ENCODE data around the gene LRBA. TPM values are rescaled to one million over a fixed set of nuclear protein-coding genes. Genes with fewer than 3 reads are reported as not detected.

Gene LRBA
- polyA plus RNA-seq, 1 of the 3 experiments (the other 2 are of a cell fraction), result 11.4 TPM

DNA sequence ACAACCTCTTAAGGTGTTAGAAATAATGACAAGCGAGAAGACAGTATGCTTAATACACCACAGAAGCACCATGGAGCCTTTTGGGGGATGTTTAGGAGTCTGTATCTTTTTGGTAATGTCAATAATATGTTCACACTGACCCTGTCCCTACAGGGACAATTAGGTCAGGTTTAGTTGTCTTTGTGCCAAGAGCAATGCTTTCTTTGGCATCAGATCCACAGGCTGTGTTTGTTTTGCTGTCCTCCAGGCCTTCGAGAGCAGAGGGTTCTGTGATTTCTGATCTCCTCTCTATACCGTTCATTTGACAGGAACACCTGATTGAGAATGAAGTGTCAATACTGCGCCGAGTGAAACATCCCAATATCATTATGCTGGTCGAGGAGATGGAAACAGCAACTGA lies 783.1 kb downstream of the LRBA start:
- no peaks in the 10 kb centered on the region; the same call in 1 of the 2 replicates for H3K79me2 ChIP-seq (ENCODE audit: insufficient read depth)
- peaks cover 44% of the 10 kb centered on the region for H3F3A ChIP-seq (replicated peaks; ENCODE audit: insufficient read depth)
- DNase-seq, result no peak
- WGBS (ENCODE audit: low lambda C conversion rate), result 74% methylated on average over 6 of the region's 6 CpGs
- ChIA-PET CTCF (interaction anchor here (0.6 to 2.9 kb wide), 4 partner anchors 8 to 221 kb away, joined by 3 to 17 read pairs (median 4); no protein-coding TSS in a partner anchor), POLR2A (no interaction called here)
- H3K36me3 ChIP-seq (replicated peaks in 1 of 2; ENCODE audit: control insufficient read depth in 1 of 2, insufficient read depth in 2 of 2, low read length in 1 of 2), result peaks cover 28 to 37% of the 10 kb centered on the region in 2 experiments
- no peaks in the 10 kb centered on the region for H3K9me3 ChIP-seq
- no peak overlapping the region for H2AFZ ChIP-seq (ENCODE audit: low read depth)
- no peak overlapping the region for H3K9ac ChIP-seq
- H3K27ac ChIP-seq (ENCODE audit: low read depth in 2 of 2, low read length in 1 of 2), result peak overlapping the region; percentile 47 to 82; a peak in 3 of 4 replicates
- H3K9me2 ChIP-seq, result no peaks in the 10 kb centered on the region
- no peaks in the 10 kb centered on the region for H4K20me1 ChIP-seq (ENCODE audit: insufficient read depth)
- H3K4me3 ChIP-seq (ENCODE audit: low read depth in 2 of 2, low read length in 1 of 2), result no peak overlapping the region
- peaks cover 24 to 53% of the 10 kb centered on the region in 2 experiments for H3K4me1 ChIP-seq (ENCODE audit: control insufficient read depth in 1 of 2, insufficient read depth in 2 of 2, low read depth in 1 of 2, low read length in 1 of 2)
- TF ChIP-seq TAF1 (IDR thresholded peaks at IDR 0.05; ENCODE audit: borderline replicate concordance, low read depth, low read length), result no peak
- TF ChIP-seq GATA2 (CRISPR knock-in tag; IDR thresholded peaks at IDR 0.05), result no peak
- TF ChIP-seq ELF1 (IDR thresholded peaks at IDR 0.05), result no peak
- TF ChIP-seq SIN3A (IDR thresholded peaks at IDR 0.05; ENCODE audit: borderline replicate concordance, low read depth, low read length), result no peak
- no peak for TF ChIP-seq MXI1 (IDR thresholded peaks at IDR 0.05; ENCODE audit: low read depth, low read length)
- no peak for TF ChIP-seq YY1 (IDR thresholded peaks at IDR 0.05; ENCODE audit: low read depth)
- no peak for TF ChIP-seq EP300 (IDR thresholded peaks at IDR 0.05; ENCODE audit: borderline replicate concordance in 1 of 2, low read depth in 1 of 2, low read length in 1 of 2)
- TF ChIP-seq FOSL2 (IDR thresholded peaks at IDR 0.05; ENCODE audit: borderline replicate concordance, low read depth), result no peak
- TF ChIP-seq EZH2phosphoT487 (IDR thresholded peaks at IDR 0.05; ENCODE audit: borderline replicate concordance, low read depth), result no peak
- no peak for TF ChIP-seq RCOR1 (IDR thresholded peaks at IDR 0.05; ENCODE audit: low read length)
- no peak for TF ChIP-seq MAX (IDR thresholded peaks at IDR 0.05; ENCODE audit: low read depth)
- no peak for TF ChIP-seq GABPA (IDR thresholded peaks at IDR 0.05; ENCODE audit: low read depth)
- no peak for TF ChIP-seq CHD2 (IDR thresholded peaks at IDR 0.05; ENCODE audit: low read length, partially characterized antibody)
- TF ChIP-seq FOXJ3 (CRISPR knock-in tag; IDR thresholded peaks at IDR 0.05), result no peak
- no peak for TF ChIP-seq REST (IDR thresholded peaks at IDR 0.05; ENCODE audit: low read depth, low read length)
- TF ChIP-seq, protein P1, sequence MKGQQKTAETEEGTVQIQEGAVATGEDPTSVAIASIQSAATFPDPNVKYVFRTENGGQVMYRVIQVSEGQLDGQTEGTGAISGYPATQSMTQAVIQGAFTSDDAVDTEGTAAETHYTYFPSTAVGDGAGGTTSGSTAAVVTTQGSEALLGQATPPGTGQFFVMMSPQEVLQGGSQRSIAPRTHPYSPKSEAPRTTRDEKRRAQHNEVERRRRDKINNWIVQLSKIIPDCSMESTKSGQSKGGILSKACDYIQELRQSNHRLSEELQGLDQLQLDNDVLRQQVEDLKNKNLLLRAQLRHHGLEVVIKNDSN (IDR thresholded peaks at IDR 0.05; ENCODE audit: borderline replicate concordance, low read depth), result no peak
- no peak for TF ChIP-seq MEF2A (IDR thresholded peaks at IDR 0.05; ENCODE audit: borderline replicate concordance, low read depth)
- no peaks in the 10 kb centered on the region for H3K27me3 ChIP-seq (ENCODE audit: insufficient read depth)
- H3K4me2 ChIP-seq, result no peak overlapping the region

Data from SK-N-SH (cell line).